Ovary (tissue), 3 donors: ENCODE measurements around the gene GRK4.

ENCODE experiments used
- CTCF ChIP-seq, 3 donors: fragments of 450-650 bp in 2 of 3; fragments of 200-600 bp in 1 of 3; IDR thresholded peaks; one replicate each; pipeline versions ENCODE4 v1.5.1 to v1.8.0; 2016 to 2022; ENCODE audit warnings: antibody characterized with exemption in 3 of 3, mild to moderate bottlenecking in 1 of 3
- EP300 ChIP-seq: sonication (generic); formaldehyde crosslinking; IDR thresholded peaks from one replicate; pipeline ENCODE4 v1.6.1; 2017; ENCODE audit warnings: antibody characterized with exemption
- POLR2A ChIP-seq: fragments of 450-650 bp; IDR thresholded peaks from one replicate; pipeline ENCODE4 v1.6.1; 2017; ENCODE audit warnings: antibody characterized with exemption, mild to moderate bottlenecking, moderate library complexity
- donor health status: DM: no; HTN: no; CAD: no.

GRCh38 chr4:3087115-3087797 is 123.9 kb downstream of the GRK4 start:
- no peak for TF ChIP-seq CTCF (IDR thresholded peaks at IDR 0.05)
- no peak for TF ChIP-seq POLR2A
- TF ChIP-seq EP300, result no peak
